HuH-7 (cell line): Measurements from ENCODE around the gene ITIH3.

Experiments
- DNase-seq: peaks from one replicate; pipeline ENCODE4 v3.0.0; 2011; ENCODE audit warnings: low spot score

The ITIH3 gene

DNA sequence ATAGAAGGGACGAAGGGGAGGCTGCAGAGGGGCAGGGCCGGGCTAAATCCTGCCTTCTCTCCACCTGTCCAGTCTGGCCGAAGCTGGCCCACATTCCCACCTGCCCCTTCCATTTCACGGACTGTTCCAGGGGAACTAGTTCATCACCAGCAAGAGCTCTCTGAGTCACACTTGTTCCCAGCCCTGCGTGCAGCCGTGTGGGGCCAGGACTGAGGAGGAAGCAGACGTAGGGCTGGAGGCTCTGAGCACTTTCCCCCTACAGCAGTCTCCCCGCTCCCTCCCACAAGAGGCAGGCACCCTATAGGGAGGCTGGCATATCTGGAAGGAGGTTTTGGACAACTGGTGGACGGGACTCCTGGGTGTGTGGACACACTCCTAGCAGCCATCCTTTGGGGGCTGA is 32.8 kb downstream of the ITIH3 start:
- no peak for DNase-seq

DNA sequence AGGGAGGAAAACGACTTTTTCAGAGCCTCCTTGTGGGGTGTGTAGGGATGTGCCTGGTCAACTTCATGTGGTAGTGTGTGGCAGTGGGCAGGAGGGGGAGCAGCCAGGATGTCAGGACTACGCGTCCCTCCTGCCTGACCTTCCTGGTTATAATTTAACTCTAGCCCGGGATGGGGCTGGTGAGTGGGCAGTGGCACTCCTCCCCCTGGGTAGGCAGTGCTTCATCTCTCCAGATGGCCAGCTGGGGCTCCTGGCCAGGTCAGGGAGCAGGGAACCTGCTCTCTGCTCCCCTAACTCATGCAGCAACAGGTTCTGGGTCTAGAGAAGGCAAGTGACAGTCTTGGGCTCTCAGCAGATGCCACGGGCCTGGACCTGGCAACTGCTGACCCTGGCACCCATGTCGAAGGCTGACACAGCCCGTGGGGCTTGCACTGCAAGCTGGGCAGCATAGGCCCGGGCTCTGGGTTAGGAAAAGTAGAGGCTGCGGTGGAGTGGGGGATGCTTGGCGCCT is 33.3 kb downstream of the ITIH3 start:
- peak; percentile 43 for DNase-seq

GRCh38 chr3:52829482-52829881 is 34.9 kb downstream of the ITIH3 start:
- DNase-seq: no peak

- DNase-seq: no peak
Measured at GRCh38 chr3:52829906-52830463, 35.4 kb downstream of the ITIH3 start.

DNA sequence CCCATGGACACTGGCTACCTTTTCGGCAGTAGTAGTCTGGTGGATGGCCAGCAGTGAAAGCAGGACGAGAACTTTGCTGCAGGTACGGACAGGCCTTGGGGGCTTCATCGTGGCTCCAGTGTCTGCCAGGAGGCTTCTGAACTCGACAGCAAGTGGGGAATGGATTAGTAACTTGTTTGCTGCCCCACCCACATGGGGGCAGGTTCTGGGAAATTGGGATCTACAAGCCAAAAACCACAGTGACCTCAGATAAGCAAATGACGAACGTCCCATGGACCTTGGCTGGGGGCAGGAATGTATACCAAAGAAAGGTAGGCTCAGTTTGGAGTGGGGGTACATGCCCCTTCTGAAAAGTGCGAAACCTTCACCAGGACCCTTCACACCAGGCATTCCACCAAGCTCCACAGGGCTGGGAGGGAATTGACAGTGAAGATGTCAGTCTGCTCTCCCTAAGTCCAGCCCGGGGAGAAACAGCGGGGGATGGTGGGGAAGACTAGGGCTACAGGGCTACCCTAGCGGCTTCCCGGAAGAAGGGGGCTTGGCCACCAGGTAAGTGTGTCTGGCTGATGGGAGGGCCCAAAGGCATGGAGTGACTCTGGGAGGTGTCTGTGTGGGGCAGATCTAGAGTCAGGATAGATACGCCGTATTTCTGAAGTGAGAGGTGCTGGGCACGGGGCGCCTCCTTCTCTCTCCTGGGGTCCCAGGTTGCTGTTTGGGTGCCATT is 36.1 kb downstream of the ITIH3 start, which contains the start of gene ITIH4:
Gene ITIH4, minus strand, starts transcription at position 138 of the 724 bp plus-strand sequence. Its CDS starts 30 bp downstream, at position 108.
- DNase-seq: no peak

DNA sequence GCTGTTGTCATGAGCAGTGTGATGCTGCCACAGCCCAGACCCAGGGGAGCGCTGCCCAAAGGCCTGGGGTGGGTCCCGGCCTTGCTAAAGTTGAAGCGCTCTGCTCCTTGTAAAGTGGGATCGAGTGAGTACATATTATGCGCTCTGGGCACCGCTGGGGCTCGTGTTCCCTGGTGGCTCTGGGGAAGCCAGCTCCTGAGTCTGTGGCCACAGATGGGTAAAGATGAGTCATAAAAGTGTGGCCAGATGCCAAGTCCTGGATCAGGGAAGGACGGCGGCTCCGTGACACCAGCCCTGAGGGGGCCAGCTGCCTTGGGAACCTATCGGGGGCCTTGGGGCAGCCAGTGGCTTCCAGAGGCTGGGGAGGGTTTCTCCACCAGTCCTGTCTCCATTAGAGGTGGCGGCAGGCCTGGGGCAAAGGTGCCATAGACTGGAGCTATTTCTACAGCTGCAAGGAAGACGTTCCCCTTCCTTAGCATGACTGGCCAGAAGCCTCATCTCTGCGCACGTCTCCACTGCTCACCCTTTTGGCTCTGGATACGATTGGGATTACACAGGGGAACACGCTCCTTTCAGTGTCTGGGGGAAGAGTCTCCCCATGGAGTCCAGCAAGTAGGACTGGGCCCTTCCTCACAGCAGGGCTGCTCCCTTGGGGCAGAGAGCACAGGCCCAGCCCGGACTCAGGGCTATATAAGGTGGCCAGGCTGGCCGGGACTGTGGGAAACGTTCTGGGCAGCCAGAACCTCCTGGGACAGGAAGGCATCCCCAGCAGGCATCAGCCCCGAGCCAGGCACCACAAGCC is 37.1 kb downstream of the ITIH3 start:
- DNase-seq: no peak

GRCh38 chr3:52833202-52833601 is 38.6 kb downstream of the ITIH3 start:
- DNase-seq: no peak

DNA sequence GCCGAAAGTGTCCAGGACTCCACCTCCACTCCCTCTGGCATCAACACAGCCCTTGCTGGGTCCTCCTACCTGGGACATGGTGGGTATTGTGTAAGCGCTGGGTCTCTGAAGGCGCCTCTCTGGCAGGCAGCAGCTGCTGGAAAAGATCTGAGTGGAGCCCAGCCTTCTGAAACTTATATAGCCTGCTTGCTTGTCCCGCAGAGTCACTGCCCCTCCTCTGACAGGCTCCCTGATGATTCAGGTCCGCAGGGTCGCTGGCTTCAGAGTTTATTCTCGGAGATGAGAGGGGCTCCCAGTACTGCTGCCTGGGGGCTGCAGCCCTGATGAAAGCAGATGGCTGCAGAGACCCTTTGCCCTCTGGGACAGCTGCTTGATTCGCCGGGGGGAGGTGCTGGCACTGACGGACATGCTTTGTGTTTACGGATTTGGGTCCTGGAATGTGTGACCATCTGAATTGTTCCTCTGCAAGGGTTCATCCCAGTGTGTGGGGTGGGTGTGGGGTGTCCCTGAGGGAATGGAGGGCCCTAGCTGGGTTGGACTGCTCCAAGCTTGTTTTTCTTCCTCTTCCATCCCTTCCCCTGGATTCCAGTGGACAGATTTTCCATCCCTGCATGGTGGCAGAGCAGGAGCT is 40.4 kb downstream of the ITIH3 start, which contains the start of gene MUSTN1:
Gene MUSTN1, minus strand, starts transcription at position 149 of the 631 bp plus-strand sequence. Its CDS starts 71 bp downstream, at position 78.
- DNase-seq: no peak

DNA sequence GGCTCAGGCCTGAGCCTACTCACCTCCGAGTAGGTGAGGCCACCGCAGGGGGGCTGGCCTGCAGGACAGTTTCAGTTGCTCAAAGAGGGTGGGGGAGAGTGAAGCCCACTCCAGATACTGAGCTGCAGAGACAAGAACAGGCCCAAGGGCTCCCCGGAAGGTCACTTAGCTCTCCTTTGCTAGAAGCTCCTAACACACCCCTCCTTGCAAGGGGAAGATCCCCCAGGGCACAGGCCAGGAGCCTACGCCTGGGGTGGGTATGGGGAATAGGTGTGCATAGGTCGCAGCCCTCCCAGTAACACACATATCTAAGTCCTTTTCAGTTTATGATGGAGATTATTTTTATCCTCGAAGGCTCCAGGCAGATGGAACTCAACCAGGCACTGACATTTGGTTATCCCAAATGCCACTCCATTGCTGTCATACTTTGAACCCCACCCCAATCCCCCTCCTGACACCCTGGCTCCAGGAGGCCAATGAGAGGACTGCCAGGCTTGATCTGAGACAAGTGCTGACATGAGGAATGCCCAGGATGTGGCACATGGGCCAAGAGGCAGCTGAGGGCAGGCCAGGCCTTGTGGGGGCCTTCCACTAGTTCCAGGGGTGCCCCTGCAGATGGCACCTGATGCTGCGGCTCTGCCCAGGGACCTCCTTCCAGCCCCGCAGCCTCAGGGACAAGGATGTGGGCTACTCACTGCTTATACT is 41.3 kb downstream of the ITIH3 start:
- DNase-seq: no peak

- DNase-seq: no peak
Measured at GRCh38 chr3:52836471-52836845, 41.9 kb downstream of the ITIH3 start.

GRCh38 chr3:52836986-52837385 is 42.4 kb downstream of the ITIH3 start:
- no peak for DNase-seq

DNA sequence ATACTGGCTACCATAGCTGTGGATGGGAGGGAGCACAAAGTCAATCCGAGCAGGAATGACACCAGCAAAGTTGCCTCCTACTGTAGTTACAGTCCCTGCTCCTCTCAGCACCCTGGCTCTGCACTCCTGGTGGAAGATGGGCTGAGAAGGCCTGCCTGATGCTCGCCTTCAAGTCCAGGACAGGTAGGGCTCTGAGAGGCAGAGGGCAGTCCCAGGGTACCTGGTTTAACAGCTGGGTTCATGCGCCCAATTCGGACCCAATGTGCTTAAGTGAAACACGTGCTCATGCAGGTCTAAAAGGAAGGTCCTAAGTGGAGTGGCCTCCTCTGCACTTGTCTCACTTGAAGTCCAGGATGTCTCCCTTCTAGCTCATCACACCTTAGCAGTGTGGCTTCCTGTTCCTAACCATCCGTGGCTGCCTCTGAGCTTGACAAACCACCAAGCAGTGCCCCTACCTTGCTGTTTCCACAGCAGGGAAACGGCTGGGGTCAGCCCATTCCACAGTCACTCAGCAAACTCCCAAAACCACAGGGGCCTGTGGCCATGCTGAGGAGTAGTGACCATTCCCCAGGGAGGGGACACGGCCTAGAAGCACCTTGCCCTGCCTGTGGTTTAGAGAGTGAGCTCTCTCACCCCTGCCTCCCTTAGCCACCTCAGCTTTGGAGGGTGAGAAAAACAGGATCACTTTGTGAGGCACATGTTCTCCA is 44.1 kb downstream of the ITIH3 start:
- DNase-seq: no peak

GRCh38 chr3:52839268-52839575 is 44.6 kb downstream of the ITIH3 start:
- DNase-seq: no peak

DNA sequence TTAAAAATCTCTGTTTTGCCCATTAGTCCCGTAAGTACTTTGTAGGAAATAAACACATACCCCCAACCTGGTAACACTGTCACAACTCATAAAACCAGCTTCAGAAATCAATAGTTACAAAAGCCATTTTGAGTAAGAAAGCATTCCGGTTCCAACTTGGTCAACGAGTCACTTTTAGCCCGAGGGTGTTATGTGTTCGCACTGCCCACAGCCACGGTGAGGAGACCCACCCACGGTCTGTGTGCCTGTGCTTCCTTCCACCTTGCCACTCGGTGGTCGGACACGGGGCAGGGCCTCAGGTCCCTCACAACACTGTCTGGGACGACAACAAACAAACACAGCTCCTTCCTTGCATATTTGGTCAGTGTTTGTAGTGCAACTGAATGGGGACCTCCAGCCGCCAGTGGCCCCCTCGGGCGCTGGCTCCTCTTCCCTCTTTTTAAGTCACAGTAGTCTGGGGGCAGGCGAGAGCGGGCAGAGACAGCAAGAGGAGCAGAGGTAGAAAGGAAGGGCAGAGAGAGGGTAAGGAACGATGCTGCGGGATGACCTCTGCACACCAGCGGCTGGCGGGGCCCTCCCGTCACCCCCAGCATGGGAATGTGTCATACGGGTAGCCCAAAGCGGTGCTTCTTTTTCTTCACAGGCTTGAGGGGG is 45.4 kb downstream of the ITIH3 start:
- no peak for DNase-seq

GRCh38 chr3:52841211-52841980 is 46.8 kb downstream of the ITIH3 start:
- no peak for DNase-seq

DNA sequence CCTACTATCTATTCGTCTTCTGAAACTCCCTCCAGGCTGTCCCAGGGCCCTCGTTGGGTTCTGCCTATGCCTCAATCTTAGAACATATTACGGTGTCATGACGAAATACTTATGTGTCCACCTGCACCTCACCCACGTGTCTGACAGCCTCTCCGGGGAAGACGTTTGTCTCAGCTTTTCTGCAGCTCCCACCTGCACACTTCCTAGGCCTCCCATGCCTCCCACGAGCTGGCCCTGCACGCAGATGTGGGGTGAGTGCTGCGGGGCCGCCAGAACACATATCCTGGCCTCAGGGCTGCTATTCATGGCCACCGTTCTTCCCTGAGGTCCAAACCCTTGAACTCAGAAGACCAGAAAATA is 47.4 kb downstream of the ITIH3 start:
- DNase-seq: no peak

DNA sequence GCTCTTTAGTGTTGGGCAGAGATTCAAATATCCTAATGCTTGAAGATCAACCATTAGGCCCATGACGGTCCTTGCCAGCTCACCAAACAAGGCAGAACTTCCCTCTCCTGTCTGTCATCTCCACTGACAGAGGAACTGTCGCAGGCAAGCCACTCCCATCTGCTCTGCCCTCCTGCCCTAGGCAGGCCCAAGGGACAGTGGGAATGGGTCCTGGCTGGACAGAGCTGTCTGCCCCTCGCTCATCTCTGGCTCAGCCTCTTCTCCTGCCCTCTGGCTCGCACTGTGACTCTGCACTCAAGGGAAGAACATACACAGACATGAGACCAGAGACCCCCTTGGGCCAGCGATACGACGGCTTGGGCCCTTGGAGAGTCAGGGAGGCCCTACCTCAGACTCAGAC is 47.8 kb downstream of the ITIH3 start:
- no peak for DNase-seq

- no peak for DNase-seq
Measured at GRCh38 chr3:52843108-52843865, 48.7 kb downstream of the ITIH3 start.

- DNase-seq: no peak
Measured at GRCh38 chr3:52843881-52844280, 49.3 kb downstream of the ITIH3 start.
